ENCODE data around the gene UBL4A.

Gene UBL4A

GRCh38 chrX:154462396-154462795 is 24.0 kb downstream of the UBL4A start:
- DNase-seq (ENCODE audit: low spot score): no peak
- H3K14ac ChIP-seq (ENCODE audit: low read length): no peak overlapping the region
- no peak overlapping the region for H3K9ac ChIP-seq (ENCODE audit: low read depth, low read length, poor library complexity)
- H3K4me1 ChIP-seq (ENCODE audit: control insufficient read depth in 2 of 2, insufficient read depth in 1 of 2, low read depth in 1 of 2, low read length in 2 of 2): peaks cover 3 to 7% of the 10 kb centered on the region in 2 donors
- no peak overlapping the region for H2BK5ac ChIP-seq (ENCODE audit: low read length)
- no peak overlapping the region for H3K18ac ChIP-seq (ENCODE audit: low read length)
- no peaks in the 10 kb centered on the region for H3K9me3 ChIP-seq (replicated peaks in 1 of 2; ENCODE audit: control insufficient read depth in 2 of 2, insufficient read depth in 1 of 2, low read depth in 1 of 2, low read length in 2 of 2)
- no peak overlapping the region for H2BK12ac ChIP-seq (ENCODE audit: low read length)
- H3K36me3 ChIP-seq (replicated peaks in 1 of 2; ENCODE audit: control insufficient read depth in 2 of 2, insufficient read depth in 2 of 2, low read length in 2 of 2): peaks cover 8 to 51% of the 10 kb centered on the region in 2 donors
- H3K4ac ChIP-seq (ENCODE audit: low read length): no peak overlapping the region
- no peak overlapping the region for H3K4me3 ChIP-seq (ENCODE audit: low read length in 2 of 2)
- no CpG with 5 or more reads among the region's 8 CpGs for WGBS, 2 donors (ENCODE audit: extremely low coverage in 2 of 2, insufficient read length in 2 of 2, insufficient replicate concordance in 1 of 2)
- no peak overlapping the region for H3K4me2 ChIP-seq (ENCODE audit: insufficient read depth, low read length, poor library complexity, severe bottlenecking)
- no peak overlapping the region for H3K27ac ChIP-seq (replicated peaks; ENCODE audit: low read length)
- no peak overlapping the region for H3K23ac ChIP-seq (ENCODE audit: low read depth, low read length, poor library complexity)
- no peak overlapping the region for H2BK120ac ChIP-seq (ENCODE audit: low read depth, low read length)
- no peak overlapping the region for H4K91ac ChIP-seq (ENCODE audit: low read depth, low read length, poor library complexity)
- H2AK5ac ChIP-seq (ENCODE audit: low read depth, low read length): no peak overlapping the region
- H3K79me1 ChIP-seq (ENCODE audit: low read depth, low read length): peaks cover 1% of the 10 kb centered on the region
- no peak overlapping the region for H4K8ac ChIP-seq (ENCODE audit: low read depth, low read length)
- no peak overlapping the region for H2BK15ac ChIP-seq (ENCODE audit: low read length)
- H3K27me3 ChIP-seq (ENCODE audit: control insufficient read depth in 3 of 3, insufficient read depth in 3 of 3, low read depth in 1 of 3, low read length in 3 of 3): no peaks in the 10 kb centered on the region
- no peak overlapping the region for H2AFZ ChIP-seq (ENCODE audit: low read length)

DNA sequence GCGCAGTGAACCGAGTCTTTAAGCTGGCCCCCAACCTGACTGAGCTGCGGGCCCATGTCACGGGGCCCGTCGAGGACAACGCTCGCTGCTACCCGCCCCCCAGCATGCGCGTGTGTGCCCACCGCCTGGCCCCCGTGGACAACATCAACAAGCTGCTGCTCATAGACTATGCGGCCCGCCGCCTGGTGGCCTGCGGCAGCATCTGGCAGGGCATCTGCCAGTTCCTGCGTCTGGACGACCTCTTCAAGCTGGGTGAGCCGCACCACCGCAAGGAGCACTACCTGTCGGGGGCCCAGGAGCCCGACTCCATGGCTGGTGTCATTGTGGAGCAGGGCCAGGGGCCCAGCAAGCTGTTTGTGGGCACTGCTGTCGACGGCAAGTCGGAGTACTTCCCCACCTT is 26.1 kb downstream of the UBL4A start:
- H4K8ac ChIP-seq (ENCODE audit: low read depth, low read length): no peak overlapping the region
- peaks cover 8 to 39% of the 10 kb centered on the region in 2 donors for H3K36me3 ChIP-seq (replicated peaks in 1 of 2; ENCODE audit: control insufficient read depth in 2 of 2, insufficient read depth in 2 of 2, low read length in 2 of 2)
- H3K14ac ChIP-seq (ENCODE audit: low read length): no peak overlapping the region
- H4K91ac ChIP-seq (ENCODE audit: low read depth, low read length, poor library complexity): no peak overlapping the region
- H3K18ac ChIP-seq (ENCODE audit: low read length): no peak overlapping the region
- no peak overlapping the region for H3K9ac ChIP-seq (ENCODE audit: low read depth, low read length, poor library complexity)
- H2BK5ac ChIP-seq (ENCODE audit: low read length): no peak overlapping the region
- H3K23ac ChIP-seq (ENCODE audit: low read depth, low read length, poor library complexity): no peak overlapping the region
- peaks cover 1% of the 10 kb centered on the region for H3K79me1 ChIP-seq (ENCODE audit: low read depth, low read length)
- H3K9me3 ChIP-seq (replicated peaks in 1 of 2; ENCODE audit: control insufficient read depth in 2 of 2, insufficient read depth in 1 of 2, low read depth in 1 of 2, low read length in 2 of 2): no peaks in the 10 kb centered on the region
- no peak overlapping the region for H2AFZ ChIP-seq (ENCODE audit: low read length)
- WGBS, 2 donors (ENCODE audit: extremely low coverage in 2 of 2, insufficient read length in 2 of 2, insufficient replicate concordance in 1 of 2): no CpG with 5 or more reads among the region's 26 CpGs
- no peak overlapping the region for H2BK120ac ChIP-seq (ENCODE audit: low read depth, low read length)
- no peak overlapping the region for H2BK12ac ChIP-seq (ENCODE audit: low read length)
- no peak overlapping the region for H2AK5ac ChIP-seq (ENCODE audit: low read depth, low read length)
- no peaks in the 10 kb centered on the region for H3K27me3 ChIP-seq (ENCODE audit: control insufficient read depth in 3 of 3, insufficient read depth in 3 of 3, low read depth in 1 of 3, low read length in 3 of 3)
- peaks cover 3 to 7% of the 10 kb centered on the region in 2 donors for H3K4me1 ChIP-seq (ENCODE audit: control insufficient read depth in 2 of 2, insufficient read depth in 1 of 2, low read depth in 1 of 2, low read length in 2 of 2)
- H3K4me2 ChIP-seq (ENCODE audit: insufficient read depth, low read length, poor library complexity, severe bottlenecking): no peak overlapping the region
- no peak overlapping the region for H3K27ac ChIP-seq (replicated peaks; ENCODE audit: low read length)
- H3K4me3 ChIP-seq (ENCODE audit: low read length in 2 of 2): no peak overlapping the region
- H2BK15ac ChIP-seq (ENCODE audit: low read length): no peak overlapping the region
- DNase-seq (ENCODE audit: low spot score): no peak
- no peak overlapping the region for H3K4ac ChIP-seq (ENCODE audit: low read length)

- H3K27ac ChIP-seq (replicated peaks; ENCODE audit: low read length): no peak overlapping the region
- H3K4me3 ChIP-seq (ENCODE audit: low read length in 2 of 2): peak overlapping the region in 1 of 2 donors; percentile 74
- no peak overlapping the region for H2AFZ ChIP-seq (ENCODE audit: low read length)
- DNase-seq (ENCODE audit: low spot score): no peak
- no peak overlapping the region for H2BK12ac ChIP-seq (ENCODE audit: low read length)
- H3K9me3 ChIP-seq (replicated peaks in 1 of 2; ENCODE audit: control insufficient read depth in 2 of 2, insufficient read depth in 1 of 2, low read depth in 1 of 2, low read length in 2 of 2): no peaks in the 10 kb centered on the region
- H3K4ac ChIP-seq (ENCODE audit: low read length): no peak overlapping the region
- H2BK15ac ChIP-seq (ENCODE audit: low read length): no peak overlapping the region
- H2BK5ac ChIP-seq (ENCODE audit: low read length): no peak overlapping the region
- no peak overlapping the region for H3K4me2 ChIP-seq (ENCODE audit: insufficient read depth, low read length, poor library complexity, severe bottlenecking)
- H3K14ac ChIP-seq (ENCODE audit: low read length): no peak overlapping the region
- peaks cover 1% of the 10 kb centered on the region for H3K79me1 ChIP-seq (ENCODE audit: low read depth, low read length)
- H3K4me1 ChIP-seq (ENCODE audit: control insufficient read depth in 2 of 2, insufficient read depth in 1 of 2, low read depth in 1 of 2, low read length in 2 of 2): peaks cover 3 to 7% of the 10 kb centered on the region in 2 donors
- H3K23ac ChIP-seq (ENCODE audit: low read depth, low read length, poor library complexity): no peak overlapping the region
- H2AK5ac ChIP-seq (ENCODE audit: low read depth, low read length): no peak overlapping the region
- peaks cover 8 to 34% of the 10 kb centered on the region in 2 donors for H3K36me3 ChIP-seq (replicated peaks in 1 of 2; ENCODE audit: control insufficient read depth in 2 of 2, insufficient read depth in 2 of 2, low read length in 2 of 2)
- no peak overlapping the region for H2BK120ac ChIP-seq (ENCODE audit: low read depth, low read length)
- no peak overlapping the region for H4K8ac ChIP-seq (ENCODE audit: low read depth, low read length)
- no peak overlapping the region for H4K91ac ChIP-seq (ENCODE audit: low read depth, low read length, poor library complexity)
- peak overlapping the region; percentile 44 for H3K9ac ChIP-seq (ENCODE audit: low read depth, low read length, poor library complexity)
- H3K18ac ChIP-seq (ENCODE audit: low read length): no peak overlapping the region
- H3K27me3 ChIP-seq (ENCODE audit: control insufficient read depth in 3 of 3, insufficient read depth in 3 of 3, low read depth in 1 of 3, low read length in 3 of 3): no peaks in the 10 kb centered on the region
- WGBS, 2 donors (ENCODE audit: extremely low coverage in 2 of 2, insufficient read length in 2 of 2, insufficient replicate concordance in 1 of 2): no CpG with 5 or more reads among the region's 14 CpGs
Observed at GRCh38 chrX:154459832-154460231, 26.6 kb downstream of the UBL4A start.

DNA sequence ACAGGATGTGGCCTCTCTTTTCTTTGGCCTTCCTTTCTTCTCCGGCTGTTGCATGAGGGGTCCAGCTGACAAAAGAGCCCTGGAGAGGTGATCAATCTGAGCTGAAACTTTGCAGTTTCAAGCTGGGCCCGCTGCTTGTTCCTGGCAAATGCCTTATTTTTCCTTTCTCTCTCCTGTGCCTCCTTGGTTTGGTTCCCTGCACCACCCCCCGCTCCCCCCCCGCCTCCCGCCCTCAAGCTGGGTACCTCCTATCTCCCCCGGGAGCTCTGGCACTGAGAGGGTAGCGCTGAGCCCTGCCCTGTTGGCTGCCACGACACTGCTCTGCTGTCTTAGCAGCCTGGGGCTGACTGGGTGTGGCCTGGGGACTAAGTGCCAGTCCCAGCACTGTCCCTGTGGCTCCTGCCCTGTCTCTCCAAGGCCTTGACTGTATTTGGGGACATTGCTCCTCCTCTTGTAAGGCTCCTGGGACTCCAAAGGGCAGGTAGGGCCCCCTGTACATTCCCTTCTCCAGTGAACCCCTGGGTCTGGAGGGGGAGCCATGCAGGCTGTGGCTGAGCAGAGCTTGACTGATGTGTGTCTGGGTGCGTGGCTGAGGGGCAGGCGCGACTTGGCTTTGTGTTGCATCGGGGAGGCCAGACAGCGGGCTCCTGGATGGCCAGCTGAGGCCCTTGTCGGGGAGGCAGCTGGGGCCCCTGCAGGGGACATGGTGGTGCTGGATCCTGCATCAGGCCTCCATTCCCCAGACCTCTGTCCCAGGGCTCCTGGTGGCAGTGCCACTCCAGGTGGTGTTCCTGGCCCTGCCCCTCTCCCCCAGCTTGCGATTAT is 27.2 kb downstream of the UBL4A start:
- H2BK12ac ChIP-seq (ENCODE audit: low read length): no peak overlapping the region
- no peak overlapping the region for H4K8ac ChIP-seq (ENCODE audit: low read depth, low read length)
- no peaks in the 10 kb centered on the region for H3K9me3 ChIP-seq (replicated peaks in 1 of 2; ENCODE audit: control insufficient read depth in 2 of 2, insufficient read depth in 1 of 2, low read depth in 1 of 2, low read length in 2 of 2)
- no peak overlapping the region for H3K18ac ChIP-seq (ENCODE audit: low read length)
- H3K36me3 ChIP-seq (replicated peaks in 1 of 2; ENCODE audit: control insufficient read depth in 2 of 2, insufficient read depth in 2 of 2, low read length in 2 of 2): peaks cover 8 to 29% of the 10 kb centered on the region in 2 donors
- peak overlapping the region; percentile 83 for H3K4me2 ChIP-seq (ENCODE audit: insufficient read depth, low read length, poor library complexity, severe bottlenecking)
- H3K4me1 ChIP-seq (ENCODE audit: control insufficient read depth in 2 of 2, insufficient read depth in 1 of 2, low read depth in 1 of 2, low read length in 2 of 2): peaks cover 3 to 7% of the 10 kb centered on the region in 2 donors
- H3K14ac ChIP-seq (ENCODE audit: low read length): peak overlapping the region; percentile 21
- no peak overlapping the region for H3K4ac ChIP-seq (ENCODE audit: low read length)
- H2AK5ac ChIP-seq (ENCODE audit: low read depth, low read length): no peak overlapping the region
- H2BK15ac ChIP-seq (ENCODE audit: low read length): no peak overlapping the region
- H3K4me3 ChIP-seq (ENCODE audit: low read length in 2 of 2): peak overlapping the region; percentile 74 to 96
- H3K9ac ChIP-seq (ENCODE audit: low read depth, low read length, poor library complexity): peak overlapping the region; percentile 88
- H3K23ac ChIP-seq (ENCODE audit: low read depth, low read length, poor library complexity): no peak overlapping the region
- peak overlapping the region; percentile 66 for H2BK5ac ChIP-seq (ENCODE audit: low read length)
- peaks cover 1% of the 10 kb centered on the region for H3K79me1 ChIP-seq (ENCODE audit: low read depth, low read length)
- no peak overlapping the region for H3K27ac ChIP-seq (replicated peaks; ENCODE audit: low read length)
- no peak for DNase-seq (ENCODE audit: low spot score)
- no CpG with 5 or more reads among the region's 15 CpGs for WGBS, 2 donors (ENCODE audit: extremely low coverage in 2 of 2, insufficient read length in 2 of 2, insufficient replicate concordance in 1 of 2)
- H2AFZ ChIP-seq (ENCODE audit: low read length): no peak overlapping the region
- H2BK120ac ChIP-seq (ENCODE audit: low read depth, low read length): no peak overlapping the region
- no peak overlapping the region for H4K91ac ChIP-seq (ENCODE audit: low read depth, low read length, poor library complexity)
- no peaks in the 10 kb centered on the region for H3K27me3 ChIP-seq (ENCODE audit: control insufficient read depth in 3 of 3, insufficient read depth in 3 of 3, low read depth in 1 of 3, low read length in 3 of 3)
